Stimulated activated CD4-positive, alpha-beta T cell treated with anti-CD3 and anti-CD28 coated beads, Interleukin-4, amount 100 ng/mL, for 24 hours (primary cell): ENCODE data around the gene USHBP1.
A peak's percentile ranks its signal among the peaks of the same experiment; 100 is the strongest.

Source experiments
- DNase-seq: peaks from one replicate; pipeline ENCODE4 v3.0.0-alpha.2; 2020

USHBP1 gene

DNA sequence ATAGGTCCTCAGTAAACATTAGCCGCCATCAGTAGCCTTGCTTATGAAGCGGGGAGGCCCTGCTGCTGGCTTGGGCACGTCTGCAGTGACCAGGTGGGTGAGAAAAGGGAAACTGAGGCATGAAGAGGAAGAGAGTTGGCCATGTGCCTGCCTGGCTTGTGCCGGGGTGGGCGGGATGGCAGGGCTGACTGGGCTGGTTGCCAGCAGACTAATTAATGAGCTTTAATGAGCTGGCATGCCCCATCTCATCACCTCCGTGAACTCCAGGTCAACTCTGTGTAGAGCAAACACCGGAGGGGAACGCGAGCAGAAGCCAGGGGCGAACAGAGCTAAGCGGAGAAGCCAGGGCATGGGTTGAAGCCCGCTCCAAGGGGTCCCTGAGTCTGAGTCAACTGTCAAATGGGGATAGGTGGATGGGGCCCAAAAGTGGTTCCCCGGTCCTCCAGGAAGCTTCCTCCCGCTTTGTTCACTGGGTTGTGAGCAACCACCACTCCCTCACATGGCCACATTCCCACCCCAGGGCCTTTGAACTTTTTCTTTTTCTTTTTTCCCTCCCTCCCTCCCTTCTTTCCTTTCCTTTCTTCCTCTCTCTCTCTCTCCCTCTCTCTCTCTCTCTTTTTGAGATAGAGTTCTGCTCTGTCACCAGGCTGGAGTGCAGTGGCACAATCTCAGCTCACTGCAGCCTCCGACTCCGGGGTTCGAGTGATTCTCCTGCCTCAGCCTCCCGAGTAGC is 27.6 kb downstream of the USHBP1 start:
- DNase-seq: no peak

DNA sequence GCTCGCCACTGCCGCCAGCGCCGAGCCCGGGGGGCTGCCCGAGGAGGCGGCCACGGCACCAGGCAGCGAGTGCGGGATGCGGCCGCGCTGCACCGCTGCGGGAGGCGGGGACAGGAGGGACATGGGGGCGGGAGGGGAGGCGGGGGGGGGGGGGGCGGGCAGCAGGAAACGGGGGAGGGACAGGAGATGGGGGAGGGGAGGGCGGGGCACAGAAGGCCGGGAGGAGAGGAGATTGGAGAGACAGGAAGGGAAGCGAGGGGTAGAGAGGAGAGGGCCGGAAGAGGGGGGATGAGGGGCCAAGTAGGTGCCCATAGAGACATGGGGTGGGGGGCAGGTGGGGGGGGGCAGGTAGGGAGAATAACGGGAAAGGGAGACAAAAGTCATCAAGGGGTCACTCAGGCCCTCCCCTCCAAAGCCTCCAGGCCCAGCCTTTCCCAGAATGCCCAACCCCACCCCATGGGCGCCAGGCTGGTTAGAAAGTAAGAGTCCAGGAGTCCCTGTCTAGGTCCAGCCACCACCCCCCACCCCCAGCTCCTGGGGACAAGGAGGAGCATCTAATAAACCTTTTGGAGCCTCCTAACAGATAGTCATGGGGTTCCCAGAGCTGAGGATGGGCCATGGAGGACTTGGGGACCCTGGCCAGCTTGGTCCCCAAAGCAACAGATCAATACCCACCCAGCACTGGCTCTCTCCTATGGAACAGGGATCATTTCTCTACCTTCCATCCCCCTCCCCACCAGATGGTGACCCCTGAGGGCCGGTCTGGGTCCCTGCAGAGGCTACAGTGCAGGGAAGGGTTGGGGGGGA is 28.4 kb downstream of the USHBP1 start:
- DNase-seq: peak; percentile 22

- peak; percentile 72 for DNase-seq
These were observed 29.1 kb downstream of the USHBP1 start for GRCh38 chr19:17235300-17235970.

- peak; percentile 67 for DNase-seq
These were observed 29.6 kb downstream of the USHBP1 start for GRCh38 chr19:17234911-17235299.

GRCh38 chr19:17232258-17232657 is 32.3 kb downstream of the USHBP1 start:
- DNase-seq: no peak

DNA sequence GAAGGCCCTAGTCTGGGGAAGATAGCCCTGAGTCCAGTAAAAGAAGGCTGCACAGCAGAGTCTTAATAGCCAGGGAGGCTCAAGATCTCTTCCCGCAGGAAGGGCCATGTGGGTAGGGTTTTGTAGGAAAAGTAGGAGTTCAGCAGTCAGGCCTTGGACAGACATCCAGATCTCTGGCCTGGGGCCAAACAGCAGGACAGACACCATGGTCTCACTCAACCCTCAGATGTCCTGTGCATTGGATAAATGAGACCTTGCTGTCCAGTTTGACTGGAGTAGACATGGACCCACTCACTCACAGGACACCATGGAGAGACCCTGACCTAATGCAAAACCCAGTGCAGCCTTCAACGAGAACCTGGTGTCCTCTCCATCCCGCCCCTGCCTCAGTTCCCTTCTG is 34.7 kb downstream of the USHBP1 start:
- DNase-seq: no peak

GRCh38 chr19:17227798-17228367 is 36.7 kb downstream of the USHBP1 start:
- no peak for DNase-seq

GRCh38 chr19:17226002-17226933 is 38.3 kb downstream of the USHBP1 start, which contains the start of gene OCEL1:
TSS of gene OCEL1 (plus strand) at chr19:17226226. CDS start at chr19:17226248, 22 bp downstream.
- peak; percentile 98 for DNase-seq

DNA sequence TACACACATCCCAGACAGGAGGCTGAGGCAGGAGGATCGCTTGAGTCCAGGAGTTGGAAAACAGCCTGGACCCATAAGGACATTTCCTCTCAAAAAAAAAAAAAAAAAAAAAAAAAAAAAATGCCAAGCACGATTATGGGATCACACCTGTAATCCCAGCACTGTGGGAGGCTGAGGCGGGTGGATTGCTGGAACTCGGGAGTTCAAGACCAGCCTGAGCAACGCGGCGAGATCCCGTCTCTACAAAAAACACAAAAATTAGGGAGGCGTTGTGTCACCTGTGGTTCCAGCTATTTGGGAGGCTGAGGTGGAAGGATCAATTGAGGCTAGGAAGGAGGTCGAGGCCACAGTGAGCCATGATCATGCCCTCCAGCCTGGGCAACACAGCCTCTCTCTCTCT is 39.5 kb downstream of the USHBP1 start:
- no peak for DNase-seq

- DNase-seq: peak; percentile 29
These were observed 44.3 kb downstream of the USHBP1 start for GRCh38 chr19:17220207-17220758.

DNA sequence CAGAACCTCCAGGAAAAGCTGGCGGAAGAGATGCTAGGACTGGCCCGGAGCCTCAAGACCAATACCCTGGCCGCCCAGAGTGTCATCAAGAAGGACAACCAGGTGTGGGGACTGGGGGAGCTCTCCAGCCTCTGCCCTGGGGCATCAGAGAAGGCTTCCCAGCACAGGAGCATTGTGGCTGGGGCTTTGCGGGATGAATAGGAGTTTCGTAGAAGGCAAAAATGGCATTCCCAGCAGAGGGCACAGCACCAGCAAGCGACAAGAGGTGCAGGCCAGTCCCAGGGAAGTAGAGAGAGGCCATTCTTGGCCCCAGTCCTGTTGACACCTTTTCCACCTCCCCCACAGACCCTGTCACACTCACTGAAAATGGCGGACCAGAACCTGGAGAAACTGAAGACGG is 45.3 kb downstream of the USHBP1 start:
- DNase-seq: no peak

GRCh38 chr19:17216058-17216670 is 48.4 kb downstream of the USHBP1 start:
- DNase-seq: no peak

GRCh38 chr19:17215127-17215971 is 49.2 kb downstream of the USHBP1 start, which contains the start of gene USE1:
TSS of gene USE1 (plus strand) at chr19:17215357. CDS start at chr19:17215406, 49 bp downstream.
- DNase-seq: peak; percentile 89

DNA sequence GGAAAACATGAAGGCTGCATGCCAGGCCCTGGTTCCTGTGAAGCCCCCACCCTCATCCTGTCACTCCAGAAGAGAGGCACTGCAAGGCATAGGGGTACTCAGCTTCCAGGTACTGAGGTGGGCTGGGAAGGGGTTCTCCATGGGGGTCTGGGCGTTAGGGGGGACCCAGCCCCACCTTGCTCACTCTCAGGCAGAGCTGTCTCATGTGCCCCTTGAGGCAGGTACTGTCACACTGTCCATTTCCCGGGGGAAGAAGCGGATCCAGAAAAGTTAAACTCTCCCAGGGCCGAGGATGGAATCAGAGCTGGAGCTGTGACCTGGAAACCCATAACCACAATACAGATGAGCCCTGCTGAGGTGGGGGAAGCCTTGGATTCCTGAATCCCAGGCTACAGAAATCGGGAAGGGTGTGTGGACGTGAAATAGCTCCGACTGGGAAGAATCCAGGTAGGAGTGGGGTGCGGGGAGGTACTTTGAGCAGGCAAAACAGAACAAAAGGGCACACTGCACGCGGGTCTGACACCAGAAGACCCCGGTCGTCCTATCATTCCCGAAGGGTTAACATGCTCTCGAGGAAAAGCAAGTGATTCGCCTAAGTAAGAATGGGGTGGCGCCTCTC is 49.9 kb downstream of the USHBP1 start:
- DNase-seq: no peak

- no peak for DNase-seq
These were observed 51.2 kb downstream of the USHBP1 start for GRCh38 chr19:17213334-17213733.

DNA sequence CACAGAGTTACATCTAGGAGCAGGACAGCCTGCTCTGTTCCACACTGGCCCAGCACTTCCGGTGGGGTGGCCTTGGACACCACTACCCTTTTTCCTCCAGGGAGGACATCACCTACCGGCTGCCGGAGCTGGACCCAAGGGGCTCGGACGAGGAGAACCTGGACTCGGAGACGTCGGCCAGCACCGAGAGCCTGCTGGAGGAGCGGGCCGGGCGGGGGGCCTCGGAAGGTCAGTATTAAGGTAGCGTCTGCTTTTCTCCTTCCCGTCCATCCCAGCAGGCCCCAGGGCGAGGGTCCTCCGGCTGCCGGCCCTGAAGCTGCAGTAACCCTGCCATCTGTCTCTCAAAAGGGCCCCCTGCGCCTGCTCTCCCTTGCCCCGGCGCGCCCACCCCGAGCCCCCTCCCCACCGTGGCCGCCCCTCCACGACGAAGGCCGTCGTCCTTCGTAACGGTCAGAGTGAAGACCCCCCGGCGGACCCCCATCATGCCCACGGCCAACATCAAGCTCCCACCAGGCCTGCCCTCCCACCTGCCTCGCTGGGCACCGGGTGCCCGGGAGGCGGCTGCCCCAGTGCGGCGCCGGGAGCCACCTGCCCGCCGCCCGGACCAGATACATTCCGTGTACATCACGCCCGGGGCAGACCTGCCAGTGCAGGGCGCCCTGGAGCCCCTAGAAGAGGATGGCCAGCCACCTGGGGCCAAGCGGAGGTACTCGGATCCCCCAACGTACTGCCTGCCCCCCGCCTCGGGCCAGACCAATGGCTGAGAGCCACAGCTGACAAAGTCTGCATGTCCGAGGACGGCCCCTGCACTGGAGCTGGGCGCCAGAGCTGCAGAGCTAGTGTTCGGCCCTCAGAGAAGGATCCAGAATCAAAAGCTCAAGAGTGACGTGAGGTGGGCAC is 52.7 kb downstream of the USHBP1 start:
- no peak for DNase-seq

GRCh38 chr19:17210296-17210695 is 54.2 kb downstream of the USHBP1 start:
- no peak for DNase-seq
